NCI-H2107 (cell line): ENCODE results near the gene GNE.
"Not testable (repeated sequence)": the region's sequence is repeated elsewhere in the genome, so short reads cannot be mapped to it uniquely, and the experiment has no call there.

ENCODE experiments used
- DNase-seq: peaks from one replicate; lab custom pipeline; 2025; lab: John Stamatoyannopoulos, UW

The GNE gene

DNA sequence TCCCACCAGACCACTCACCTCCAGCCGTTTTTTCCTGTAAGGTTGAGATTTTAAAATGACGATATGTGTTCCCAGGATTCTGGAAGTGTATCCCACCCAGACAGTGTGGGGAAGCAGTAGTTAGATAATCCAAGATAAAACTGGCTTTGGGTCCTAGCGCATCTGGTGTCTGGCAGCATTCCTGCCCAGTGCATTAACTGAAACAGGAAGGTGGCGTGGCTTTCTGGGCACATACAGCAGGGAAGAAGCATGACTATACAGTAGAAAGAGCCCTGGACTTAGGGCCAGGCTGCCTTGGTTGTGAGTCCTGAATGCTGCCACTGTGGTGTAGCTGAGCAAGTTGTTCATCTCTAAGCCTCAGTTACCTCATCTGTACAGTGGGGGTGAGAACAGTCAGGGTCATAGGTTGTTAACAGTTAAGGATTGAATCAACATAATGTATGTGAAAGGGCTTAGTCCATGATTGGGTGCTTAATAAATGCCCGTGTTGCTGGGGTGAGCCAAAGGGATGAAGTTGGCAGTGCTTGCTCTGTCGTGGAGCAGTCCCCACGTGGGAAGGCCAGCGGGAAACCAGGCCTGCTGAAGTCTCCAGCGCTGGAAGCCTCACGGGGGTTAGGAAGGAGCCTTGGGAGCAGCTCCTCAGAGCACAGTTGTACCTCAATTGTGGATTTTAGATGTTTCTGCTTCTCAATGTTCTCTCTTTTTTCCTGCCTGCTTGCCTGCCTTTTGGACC, 49.6 kb downstream of the GNE start:
- no peak for DNase-seq

DNA sequence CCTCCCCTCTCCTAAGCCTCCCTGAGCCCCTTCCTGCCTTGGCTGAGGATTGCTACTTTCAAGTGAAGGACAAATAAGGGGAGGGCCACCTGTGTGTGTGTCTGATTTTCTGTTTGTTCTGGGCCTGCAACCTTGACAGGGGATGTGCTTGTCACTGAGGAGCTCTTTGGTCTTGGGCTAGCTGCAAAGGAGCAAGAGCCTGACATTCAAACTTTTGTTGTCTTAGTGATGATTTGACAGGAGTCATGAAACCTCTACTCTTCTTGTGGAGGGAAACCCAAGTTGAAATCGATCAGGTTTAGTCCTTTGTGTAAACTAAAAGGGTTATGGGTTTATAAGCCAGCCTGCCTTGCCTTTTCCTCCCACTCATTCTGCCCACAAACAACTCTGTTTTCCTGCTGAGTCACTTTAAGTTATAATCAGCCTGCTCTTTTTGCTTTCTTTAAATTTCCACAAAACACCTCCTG, 50.7 kb downstream of the GNE start:
- DNase-seq = no peak

DNA sequence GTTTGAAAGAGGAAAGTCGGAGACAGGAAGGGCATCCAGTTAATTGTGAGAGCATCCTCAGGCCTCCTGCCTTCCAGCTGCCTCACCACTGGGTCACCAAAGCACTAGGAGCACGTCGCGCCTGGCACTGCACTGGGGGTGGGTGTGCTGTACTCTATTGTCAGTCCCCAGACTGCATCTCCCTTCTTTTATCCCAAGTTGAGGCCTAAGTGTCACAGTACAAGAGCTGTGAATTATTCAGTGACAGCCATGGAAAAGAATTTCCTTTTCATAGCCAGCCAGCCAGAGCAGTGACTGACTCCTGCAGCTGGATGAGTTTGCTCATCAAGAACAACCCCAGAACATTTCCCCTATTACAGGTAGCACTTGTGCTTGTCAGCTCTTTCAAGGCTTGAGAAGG, 51.2 kb downstream of the GNE start:
- no peak for DNase-seq

DNA sequence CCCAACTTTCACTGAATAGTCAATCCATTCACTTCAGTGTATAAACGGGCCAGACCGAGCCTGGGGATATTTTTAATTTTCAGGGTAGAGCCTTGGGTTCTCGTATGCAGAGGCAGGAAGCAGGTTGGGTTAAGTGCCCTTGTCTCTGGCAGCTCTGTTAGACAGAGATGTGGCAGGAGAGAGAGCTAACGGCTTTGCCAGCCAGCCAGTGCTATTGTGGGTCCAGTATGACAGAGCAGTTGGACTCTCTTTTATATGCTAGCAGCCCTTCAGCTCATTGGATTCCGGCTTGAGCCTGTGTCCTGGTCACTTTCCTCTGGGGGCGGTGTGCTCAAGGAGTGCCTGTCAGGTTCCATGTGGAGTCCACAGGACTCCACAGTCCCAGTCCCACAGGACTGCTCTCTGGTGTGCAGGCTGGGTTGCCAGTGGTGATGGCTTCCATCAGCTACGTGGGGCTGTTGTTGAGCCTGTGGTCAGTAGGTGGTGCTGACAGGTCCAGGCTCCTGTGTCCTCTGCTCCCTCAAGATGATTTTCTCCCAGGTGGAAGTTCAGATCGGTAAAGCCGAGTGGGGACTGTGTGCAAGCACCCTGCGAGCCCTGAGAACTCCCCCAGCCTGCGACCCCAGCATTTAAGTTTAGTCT, 53.2 kb downstream of the GNE start:
- no peak for DNase-seq

DNA sequence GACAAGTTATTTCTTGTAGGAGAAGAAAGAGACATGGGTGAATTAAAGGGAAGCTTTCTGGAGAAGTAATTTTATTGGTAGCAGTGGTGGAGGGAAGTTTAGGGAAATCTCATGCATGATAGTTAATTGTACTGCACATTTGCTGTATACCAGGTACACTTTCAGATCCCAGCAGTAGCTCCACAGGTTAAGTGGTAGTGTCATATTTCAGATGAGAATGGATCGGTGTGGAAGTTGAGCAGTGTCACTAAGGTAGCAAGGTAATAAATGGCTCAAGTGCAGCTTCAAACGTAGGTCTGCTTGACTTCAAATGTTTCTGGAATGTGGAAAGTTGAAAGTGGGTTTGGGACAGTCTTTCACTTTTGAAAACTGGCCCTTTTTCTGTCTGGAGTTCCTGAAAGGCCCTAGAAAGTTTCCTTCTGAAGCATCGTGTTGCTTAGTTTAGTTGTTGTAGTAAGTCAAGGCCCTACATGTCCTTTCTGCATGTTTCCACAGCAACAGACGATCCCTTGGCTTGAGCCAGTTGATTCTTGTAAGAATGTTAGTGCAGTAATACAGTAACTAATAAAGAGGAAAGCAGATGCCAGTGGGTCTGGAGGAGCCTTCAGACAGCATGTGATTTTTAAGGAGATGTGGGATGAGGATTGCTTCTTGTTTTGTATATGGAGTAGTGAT, 63.8 kb downstream of the GNE start:
- DNase-seq = no peak

DNA sequence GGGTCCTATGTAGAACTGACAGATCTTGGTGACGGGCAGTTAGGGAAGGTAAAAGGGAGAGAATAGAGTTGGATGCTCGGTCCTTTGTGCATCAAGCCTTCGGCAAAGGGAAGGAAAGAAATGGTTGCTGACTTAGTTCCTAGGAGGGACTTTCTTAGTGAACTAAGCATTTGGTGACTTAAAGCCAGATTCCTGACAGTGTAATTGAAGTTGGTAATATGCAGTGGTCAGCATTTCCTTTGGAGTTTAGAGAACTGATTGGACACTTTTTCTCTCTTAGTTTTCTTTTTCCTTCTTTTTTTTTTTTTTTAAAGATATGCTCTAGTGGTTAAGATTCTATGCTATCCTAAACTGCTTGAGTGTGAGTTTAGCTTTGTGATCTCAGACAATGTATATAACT, 65.2 kb downstream of the GNE start:
- no peak for DNase-seq

DNA sequence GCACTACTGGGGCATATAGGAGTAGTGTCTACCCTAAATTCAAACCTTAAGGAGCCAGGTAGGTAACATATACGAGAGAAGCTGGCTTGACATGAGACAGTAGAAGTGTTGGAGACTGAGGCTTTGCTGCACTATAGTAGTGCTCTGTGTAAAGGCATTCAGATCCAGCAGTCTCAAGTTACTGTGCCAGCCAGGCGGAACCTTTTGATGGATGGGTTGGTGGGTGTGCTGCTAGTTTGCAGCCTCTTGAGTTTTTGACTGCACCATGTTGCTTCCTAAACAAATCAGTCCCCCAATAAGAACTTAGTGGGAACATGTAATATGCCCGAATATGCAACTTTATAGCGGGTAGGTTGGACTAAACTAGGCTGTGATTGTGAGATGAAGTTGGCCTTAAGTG, 66.1 kb downstream of the GNE start:
- DNase-seq = no peak

DNA sequence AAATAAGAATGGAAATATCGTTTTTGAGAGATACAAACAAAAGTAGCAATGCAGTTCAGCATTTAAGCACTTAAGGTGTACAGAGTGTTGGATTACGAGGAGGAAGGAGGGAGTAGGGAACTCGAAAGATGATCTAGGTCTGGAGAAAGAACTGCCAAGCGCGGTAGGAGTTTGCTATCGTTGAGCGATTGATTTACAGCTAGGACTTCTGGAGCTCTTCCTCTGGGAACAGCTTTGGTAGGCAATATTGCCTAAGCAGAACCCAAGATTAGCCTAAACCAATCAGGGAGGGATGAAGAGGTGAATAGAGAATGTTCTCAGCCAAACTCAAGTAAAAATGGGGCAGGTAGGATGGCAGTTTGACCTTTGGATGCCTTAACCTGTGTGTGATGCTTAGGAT, 66.6 kb downstream of the GNE start:
- DNase-seq = no peak

DNA sequence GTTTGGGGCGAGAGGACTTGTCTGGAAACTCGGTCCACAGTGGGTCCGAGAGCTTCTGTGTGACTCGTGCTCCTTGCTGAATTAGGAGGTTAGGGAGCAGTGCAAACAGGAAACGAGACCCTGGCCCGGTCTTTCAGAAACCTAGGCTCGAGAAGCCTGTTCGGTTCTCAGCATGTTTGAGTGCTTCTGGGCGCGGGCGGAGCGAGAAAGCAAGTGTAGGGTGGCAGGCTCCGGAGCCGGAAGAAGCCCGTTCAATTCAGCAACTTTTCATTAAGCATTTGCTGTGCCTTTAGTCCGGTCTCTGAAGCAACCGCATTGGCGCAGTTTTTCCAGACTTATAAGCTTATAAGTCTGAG, 67.0 kb downstream of the GNE start:
- DNase-seq = no peak

DNA sequence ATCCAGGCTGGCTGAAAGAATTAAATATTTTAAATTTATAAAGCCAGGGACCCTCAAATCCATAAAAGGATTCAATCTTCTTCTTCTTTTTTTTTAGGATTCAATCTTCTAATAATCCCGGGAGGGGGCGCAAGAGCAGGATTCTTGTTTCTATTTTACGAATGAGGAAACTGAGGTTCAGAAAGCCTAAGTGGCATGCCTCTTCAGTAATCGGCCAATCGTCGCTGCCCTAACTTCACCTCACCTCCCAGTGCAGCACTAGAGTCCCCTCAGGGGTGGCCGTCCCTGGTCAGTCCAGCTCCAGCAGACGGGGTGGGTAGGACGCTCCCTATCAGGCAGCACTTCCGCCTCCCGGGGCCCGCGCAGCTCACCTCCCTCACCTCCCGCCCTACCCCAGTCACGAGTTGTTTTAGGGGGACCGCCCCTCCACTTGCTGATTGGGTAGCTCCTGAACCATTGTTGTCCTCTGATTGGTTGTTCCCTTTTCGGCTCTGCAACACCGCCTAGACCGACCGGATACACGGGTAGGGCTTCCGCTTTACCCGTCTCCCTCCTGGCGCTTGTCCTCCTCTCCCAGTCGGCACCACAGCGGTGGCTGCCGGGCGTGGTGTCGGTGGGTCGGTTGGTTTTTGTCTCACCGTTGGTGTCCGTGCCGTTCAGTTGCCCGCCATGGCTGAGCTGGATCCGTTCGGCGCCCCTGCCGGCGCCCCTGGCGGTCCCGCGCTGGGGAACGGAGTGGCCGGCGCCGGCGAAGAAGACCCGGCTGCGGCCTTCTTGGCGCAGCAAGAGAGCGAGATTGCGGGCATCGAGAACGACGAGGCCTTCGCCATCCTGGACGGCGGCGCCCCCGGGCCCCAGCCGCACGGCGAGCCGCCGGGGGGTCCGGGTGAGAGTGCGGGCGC, 67.6 kb downstream of the GNE start, which contains the start of gene CLTA:
Gene CLTA, plus strand, starts transcription at position 534 of the 902 bp plus-strand sequence. Its CDS starts 136 bp downstream, at position 670.
- peak; percentile 94 for DNase-seq

DNA sequence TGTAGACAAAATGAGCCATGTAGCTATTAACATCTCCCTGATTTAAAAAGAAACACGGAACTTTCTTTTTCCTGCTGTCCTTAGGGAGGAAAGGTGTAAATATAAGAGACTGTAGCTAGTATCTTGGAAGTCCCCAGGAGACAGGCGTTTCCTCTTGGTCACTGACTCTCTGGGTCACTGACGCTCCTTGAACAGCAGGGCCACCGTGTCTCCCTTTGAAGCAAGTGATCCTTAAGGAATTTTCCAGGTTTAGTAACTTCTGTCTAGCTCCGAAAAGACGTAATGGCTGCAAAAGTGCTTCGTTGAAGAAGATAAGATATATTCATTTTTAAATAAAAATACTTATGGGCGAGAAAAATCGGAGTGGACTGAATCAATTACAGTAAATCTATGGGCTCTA, 68.3 kb downstream of the GNE start:
- DNase-seq = no peak

DNA sequence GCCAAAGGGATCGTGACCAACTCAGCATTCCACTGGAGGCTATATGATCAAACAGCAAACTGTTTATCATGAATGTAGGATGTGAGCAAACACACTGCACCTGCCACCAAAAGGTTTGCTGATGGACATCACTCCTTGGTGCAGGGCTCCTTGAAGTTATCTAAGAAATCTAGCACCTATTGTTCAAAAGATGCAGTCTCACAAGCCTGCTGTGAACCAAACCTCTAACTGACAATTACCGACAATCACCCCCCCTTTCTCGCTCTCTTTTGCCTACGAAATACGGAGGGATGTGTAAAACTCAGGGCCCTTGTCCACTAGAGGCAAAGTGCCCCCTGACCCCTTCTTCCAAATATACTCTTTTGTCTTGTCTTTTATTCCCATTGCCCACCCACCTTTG, 70.0 kb downstream of the GNE start:
- no peak for DNase-seq

DNA sequence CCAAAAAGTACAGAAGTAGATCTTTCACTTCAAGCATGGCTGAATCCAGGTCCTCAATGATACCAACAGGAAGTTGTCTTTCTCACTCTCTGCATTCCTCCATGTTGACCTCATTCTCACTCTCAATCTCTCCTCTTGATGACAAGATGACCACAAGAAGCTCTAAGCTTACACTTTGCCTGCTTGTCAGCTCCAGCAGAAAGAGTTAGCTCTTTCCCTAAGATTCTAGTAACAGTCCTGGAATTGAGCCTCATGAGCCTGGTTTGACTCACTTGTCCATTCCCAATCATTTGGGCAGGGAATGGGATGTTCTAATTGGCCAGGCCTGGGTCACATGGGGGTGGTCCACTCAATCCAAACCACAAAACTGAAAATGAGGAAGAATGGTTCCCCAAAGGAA, 70.8 kb downstream of the GNE start:
- DNase-seq = no peak

DNA sequence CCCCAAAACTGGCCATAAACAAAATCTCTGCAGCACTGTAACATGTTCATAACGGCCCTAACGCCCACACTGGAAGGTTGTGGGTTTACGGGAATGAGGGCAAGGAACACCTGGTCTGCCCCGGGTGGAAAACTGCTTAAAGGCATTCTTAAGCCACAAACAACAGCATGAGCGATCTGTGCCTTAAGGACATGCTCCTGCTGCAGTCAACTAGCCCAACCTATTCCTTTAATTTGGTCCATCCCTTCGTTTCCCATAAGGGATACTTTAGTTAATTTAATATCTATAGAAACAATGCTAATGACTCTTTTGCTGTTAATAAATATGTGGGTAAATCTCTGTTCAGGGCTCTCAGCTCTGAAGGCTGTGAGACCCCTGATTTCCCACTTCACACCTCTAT, 78.0 kb downstream of the GNE start:
- DNase-seq = not testable (repeated sequence)

DNA sequence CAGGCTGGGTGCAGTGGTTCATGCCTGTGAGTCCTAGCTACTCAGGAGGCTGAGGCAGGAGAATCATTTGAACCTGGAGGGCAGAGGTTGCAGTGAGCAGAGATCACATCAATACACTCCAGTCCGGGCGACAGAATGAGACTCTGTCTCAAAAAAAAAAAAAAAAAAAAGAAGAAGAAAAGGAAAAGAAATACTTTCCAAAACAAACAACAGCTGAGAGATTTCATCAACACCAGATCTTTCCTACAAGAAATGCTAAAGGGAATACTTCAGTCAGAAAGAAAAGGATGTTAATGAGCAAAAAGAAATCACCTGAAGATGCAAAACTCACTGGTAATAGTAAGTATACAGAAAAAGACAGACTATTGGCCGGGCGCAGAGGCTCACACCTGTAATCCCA, 80.7 kb downstream of the GNE start:
- DNase-seq = no peak

DNA sequence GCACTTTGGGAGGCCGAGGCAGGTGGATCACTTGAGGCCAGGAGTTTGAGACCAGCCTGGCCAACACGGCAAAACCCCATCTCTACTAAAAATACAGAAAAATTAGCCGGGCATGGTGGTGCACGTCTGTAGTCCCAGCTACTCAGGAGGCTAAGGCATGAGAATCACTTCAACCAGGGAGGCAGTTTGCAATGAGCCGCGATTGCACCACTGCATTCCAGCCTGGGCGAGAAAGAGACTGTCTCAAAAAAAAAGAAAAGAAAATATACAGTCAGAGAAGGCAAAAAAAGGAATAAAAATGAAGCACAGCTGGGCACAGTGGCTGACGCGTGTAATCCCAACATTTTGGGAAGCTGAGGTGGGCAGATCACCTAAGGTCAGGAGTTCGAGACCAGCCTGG, 81.8 kb downstream of the GNE start:
- DNase-seq = not testable (repeated sequence)

DNA sequence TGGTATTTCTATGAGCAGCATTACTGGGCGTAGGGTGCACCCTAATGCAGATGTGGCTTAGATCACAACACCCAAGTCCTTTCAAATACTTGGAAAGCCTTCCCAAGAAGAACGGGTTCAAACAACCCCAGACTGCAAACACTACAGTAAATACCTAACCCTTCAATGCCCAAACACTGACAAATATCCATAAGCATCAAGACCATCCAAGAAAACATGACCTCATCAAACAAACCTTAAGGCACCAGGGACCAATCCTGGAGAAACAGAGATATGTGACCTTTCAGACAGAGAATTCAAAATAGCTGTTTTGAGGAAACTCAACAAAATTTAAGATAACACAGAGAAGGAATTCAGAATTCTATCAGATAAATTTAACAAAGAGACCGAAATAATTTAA, 83.0 kb downstream of the GNE start:
- DNase-seq = not testable (repeated sequence)

DNA sequence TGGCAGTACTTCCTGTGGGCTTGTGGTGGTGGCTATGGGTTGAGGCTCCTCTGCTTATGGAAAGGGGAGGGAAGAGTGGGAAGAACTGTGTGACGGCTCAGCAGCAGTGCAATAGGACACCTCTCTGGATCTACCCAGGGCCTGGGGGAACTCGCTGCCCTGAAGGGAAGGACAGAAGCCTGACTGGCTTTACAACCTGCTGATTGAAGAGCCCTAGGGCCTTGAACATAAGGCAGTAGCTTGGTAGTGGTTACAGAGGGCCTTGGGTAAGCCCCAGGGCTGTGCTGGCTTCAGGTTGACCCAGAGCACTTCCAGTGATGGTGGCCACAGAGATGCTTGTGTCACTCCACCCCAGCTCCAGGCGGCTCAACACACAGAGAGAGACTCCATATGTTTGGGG, 83.5 kb downstream of the GNE start:
- DNase-seq = no peak

DNA sequence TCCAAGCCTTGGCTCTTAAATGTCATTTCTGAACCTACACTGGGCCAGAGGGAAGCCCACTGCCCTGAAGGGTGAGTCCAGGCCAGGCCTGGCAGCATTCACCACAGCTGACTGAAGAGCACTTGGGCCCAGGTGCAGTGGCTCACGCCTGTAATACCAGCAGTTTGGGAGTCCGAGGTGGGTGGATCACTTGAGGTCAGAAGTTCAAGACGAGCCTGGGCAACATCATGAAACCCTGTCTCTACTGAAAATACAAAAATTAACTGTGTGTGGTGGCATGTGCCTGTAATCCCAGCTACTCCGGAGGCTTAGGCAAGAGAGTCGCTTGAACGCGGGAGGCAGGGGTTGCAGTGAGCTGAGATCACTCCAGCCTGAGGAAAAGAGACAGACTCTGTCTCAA, 84.0 kb downstream of the GNE start:
- no peak for DNase-seq

DNA sequence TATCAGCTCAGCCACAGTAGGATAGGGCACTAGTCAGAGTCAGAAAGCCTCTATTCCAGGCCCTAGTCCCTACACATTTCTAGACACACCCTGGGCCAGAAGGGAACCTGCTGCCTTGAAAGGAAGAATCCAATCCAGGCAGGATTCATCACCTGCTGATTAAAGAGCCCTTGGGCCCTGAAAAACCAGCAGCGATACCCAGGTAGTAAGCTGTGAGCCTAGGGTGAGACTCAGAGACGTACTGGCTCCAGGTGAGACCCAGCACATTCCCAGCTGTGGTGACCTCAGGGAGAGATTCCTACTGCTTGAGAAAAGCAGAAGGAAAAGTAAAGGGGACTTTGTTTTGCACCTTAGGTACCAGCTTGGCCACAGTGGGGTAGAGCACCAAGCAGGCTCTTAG, 84.4 kb downstream of the GNE start:
- no peak for DNase-seq

DNA sequence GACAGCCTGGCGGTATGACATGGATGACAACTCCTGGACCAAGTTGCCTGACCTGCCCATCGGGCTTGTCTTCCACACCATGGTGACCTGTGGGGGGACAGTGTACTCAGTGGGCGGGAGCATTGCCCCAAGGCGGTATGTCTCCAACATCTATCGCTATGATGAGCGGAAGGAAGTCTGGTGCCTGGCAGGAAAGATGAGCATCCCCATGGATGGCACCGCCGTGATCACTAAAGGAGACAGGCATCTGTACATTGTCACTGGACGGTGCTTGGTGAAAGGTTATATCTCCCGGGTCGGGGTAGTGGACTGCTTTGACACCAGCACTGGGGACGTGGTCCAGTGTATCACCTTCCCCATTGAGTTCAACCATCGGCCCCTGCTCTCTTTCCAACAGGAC, 87.7 kb downstream of the GNE start:
- DNase-seq = no peak

DNA sequence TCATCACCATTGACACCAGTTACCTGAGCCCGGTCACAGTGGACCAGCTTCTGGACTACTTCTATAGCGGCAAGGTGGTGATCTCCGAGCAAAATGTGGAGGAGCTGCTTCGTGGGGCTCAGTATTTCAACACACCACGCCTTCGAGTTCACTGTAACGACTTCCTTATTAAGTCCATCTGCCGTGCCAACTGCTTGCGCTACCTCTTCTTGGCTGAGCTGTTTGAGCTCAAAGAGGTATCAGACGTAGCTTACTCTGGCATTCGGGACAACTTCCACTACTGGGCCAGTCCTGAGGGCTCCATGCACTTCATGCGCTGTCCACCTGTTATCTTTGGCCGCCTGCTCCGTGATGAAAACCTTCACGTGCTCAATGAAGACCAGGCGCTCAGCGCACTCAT, 88.5 kb downstream of the GNE start:
- DNase-seq = no peak
